HuH-7 (cell line): ENCODE data around the gene CRB2.

Experiments
- DNase-seq: peaks from one replicate; pipeline ENCODE4 v3.0.0; 2011; ENCODE audit warnings: low spot score

Gene CRB2

DNA sequence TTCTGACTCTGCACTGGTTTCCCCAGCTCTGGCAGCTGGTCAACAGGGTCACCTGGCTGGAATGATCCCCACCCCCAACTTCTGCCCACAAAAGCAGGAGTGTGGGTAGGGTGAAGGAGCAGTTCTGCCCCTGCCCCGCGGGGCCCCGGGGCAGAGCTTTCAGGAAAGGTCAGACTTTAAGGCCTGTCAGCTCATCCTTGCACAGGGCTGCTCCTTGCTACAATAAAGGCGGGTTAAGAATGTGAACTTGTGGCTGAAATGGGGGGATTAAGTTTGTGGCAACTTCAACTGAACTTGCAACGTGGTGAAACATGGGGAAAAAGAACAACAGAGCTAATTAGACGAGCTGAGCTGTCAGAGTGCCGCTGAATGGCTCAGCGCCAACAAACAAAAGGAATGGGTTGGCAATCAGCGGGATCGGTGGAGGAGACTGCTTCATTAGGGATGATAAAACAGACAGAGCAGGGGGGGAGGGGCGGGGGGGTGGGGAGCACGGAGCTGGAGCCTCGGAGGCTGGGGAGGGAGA lies 50.8 kb downstream of the CRB2 start:
- no peak for DNase-seq

DNA sequence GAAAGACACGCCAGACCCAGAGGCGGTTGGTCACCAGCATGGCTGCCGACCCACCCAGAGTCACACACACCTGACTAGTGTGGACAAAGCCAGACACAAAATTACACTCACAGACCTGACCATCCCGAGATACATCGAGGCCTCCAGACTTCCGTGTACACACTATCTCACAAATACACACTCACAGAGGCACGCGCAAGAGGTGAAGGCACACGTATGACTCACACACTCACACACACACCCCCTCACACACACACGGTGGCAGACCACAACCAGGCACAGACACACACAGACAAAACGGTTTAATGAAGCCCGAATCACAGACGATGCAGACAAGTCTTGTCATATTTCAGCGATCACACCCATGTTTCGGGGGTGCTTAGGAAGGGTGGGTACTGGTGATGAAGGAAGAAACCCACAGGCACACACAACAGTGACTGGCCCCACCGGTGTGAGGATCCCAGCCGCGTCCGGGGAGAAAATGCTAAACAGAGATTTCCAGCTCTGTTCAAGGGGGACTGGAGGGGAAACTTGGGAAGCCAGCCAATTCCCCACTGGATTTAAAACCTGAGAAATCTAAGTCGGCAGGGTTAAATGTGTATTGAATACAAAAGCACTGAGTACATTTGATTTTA lies 51.3 kb downstream of the CRB2 start:
- no peak for DNase-seq

DNA sequence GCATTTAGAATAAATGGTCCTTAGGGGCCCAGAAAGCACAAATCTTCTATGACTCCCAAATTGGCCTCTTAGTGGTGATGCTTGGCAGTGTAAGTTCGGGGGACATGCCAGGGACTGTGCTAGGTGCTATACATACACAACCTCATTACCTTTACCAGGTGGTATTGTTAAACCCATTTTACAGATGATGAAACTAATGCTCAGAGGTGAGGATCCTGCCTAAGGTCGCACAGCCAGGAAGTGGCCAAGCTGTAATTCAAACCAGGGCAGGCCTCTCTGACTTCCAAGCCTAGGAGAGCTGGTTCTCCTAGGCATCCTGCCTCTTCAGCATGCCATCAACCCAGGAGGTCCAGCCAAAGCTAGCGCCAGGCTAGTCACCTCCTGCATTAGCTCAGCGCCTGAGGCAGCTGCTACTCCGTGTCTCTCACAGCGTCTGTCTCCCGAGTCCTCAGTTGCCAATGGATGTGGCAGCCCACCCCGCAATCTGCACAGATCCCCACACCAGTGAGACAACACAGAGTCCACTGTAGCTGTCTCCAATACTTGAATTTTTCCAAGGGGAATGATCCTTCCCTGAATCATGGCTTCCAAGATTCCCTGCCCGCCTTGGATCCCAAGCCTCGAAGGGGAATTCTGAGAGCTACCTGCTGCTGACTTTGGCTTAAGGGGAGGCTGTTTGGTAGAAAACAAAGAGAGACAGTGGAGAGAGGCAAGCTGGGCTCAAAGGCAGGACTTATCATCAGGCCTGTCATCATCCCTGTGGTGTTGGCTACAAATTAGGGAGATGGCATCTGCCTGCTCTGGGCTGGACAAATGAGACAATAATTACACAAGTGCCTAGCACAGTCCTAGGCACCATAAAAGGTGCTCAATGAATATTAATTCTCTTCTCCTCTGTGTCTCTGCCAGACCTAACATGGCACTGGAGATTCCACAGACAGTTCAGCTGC lies 52.6 kb downstream of the CRB2 start:
- no peak for DNase-seq

DNA sequence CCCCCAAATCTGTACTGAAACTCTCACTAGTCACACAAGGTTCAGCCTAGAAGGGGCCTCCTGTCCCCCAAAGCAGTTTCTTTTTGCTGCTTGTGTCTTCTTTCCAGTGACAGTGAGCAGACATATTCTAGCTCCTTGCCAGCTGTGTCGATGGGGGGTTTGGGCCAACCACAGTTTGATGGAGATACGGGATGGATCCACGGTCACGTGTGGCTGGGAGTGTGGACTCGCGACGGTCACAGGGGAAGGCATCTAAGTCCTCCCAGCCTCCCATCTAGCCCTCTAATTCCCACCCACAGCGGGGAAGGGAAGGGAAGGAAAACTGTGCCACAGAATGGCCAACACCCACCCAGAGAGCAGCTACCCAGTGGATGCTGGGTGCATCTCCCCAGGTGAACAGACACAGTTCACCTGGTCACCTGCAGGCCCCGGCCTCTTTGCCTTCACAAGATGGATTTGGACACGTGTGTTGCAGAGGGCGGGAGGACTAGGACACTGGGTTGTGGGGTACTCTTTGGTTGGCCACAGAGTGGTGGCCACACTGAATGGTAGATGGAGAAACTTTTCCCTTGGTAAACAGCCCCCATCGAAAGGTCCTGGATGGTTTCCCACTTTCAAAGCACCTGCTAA lies 54.4 kb downstream of the CRB2 start:
- no peak for DNase-seq

DNA sequence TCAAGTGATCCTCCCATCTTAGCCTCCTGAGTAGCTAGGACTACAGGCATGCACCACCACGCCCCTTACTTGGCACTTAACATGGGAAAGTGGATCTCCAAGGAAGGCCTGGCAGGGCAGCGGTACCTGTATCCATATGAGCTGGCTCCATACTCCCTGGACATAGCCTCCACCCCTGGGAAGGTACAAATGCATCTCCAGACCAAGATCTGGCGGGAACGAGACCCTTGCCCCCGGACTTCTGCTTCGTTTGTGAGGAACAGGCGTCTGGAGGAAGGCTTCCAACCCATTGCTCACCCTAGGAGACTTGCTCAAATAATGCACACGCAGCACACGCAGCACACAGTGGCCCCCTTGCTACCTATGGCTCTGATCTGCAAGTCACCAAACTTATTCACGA lies 55.2 kb downstream of the CRB2 start:
- no peak for DNase-seq

DNA sequence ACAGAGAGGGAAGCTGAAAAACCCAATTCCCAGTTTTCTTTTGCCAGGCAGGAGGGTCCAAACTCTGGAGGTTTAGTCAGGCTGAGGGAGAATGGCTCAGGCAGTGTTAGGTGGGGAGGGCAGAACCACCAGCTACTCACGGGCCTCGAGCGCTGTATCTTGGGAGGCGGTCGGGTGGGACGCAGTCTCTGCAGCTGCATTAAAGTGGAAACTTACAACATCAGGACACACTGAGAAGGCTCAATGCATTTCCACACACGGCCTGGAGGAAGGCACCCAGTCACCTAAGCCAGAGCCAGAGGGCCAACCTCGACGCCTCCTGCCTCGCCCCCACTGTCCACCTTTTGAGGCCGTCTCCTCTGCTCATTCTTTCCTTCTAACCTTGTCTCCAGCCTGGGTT lies 55.6 kb downstream of the CRB2 start:
- DNase-seq: no peak

DNA sequence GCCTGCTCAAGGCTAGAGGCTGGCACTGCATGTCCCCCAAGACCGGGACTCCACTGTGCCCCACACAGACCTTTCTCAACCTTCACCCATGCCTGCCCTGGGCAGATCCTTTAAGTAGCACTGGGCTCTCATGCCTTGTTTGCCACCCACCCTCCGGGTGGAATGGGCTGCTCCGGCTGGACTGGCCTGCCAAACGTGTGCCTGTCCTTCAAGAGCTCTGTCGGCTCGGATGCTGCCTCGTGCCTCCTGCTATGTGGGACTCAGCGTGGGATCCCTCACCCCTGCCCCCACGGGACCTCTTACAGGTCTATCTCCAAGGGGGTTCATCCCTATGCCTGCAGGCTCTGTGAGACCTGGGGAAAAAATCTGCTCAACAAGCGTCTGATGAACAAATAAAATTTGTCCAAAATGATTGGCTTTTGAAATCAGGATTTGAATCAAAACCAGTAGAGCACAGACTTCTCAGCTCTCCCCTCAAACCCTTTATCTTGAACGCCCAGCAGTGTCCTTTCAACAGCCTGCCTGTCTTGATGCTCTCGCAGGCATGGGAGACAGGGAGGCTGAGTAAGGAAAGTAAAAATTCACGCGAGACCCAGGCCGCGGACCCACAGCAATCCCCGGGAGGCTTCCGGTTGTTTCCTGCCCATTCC lies 56.3 kb downstream of the CRB2 start:
- DNase-seq: no peak

DNA sequence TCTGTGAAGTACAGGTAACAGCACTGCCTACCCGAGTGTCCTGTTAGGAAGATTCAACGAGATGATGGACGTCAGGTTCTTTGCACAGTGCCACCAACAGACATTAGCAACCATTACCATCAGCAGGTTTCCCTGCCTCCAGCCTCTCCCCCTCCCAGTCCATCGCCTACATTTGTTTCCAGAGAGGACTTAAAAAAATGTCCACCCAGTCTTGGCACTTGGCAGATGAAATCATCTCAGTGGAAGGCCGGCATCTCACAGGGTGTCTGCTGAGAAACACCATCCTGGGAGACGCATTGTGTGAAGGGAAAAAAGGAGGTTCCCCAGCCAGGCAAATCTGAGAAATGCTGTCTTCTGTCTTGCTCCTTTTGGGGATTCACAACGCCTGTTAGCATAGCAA lies 58.2 kb downstream of the CRB2 start:
- DNase-seq: no peak

DNA sequence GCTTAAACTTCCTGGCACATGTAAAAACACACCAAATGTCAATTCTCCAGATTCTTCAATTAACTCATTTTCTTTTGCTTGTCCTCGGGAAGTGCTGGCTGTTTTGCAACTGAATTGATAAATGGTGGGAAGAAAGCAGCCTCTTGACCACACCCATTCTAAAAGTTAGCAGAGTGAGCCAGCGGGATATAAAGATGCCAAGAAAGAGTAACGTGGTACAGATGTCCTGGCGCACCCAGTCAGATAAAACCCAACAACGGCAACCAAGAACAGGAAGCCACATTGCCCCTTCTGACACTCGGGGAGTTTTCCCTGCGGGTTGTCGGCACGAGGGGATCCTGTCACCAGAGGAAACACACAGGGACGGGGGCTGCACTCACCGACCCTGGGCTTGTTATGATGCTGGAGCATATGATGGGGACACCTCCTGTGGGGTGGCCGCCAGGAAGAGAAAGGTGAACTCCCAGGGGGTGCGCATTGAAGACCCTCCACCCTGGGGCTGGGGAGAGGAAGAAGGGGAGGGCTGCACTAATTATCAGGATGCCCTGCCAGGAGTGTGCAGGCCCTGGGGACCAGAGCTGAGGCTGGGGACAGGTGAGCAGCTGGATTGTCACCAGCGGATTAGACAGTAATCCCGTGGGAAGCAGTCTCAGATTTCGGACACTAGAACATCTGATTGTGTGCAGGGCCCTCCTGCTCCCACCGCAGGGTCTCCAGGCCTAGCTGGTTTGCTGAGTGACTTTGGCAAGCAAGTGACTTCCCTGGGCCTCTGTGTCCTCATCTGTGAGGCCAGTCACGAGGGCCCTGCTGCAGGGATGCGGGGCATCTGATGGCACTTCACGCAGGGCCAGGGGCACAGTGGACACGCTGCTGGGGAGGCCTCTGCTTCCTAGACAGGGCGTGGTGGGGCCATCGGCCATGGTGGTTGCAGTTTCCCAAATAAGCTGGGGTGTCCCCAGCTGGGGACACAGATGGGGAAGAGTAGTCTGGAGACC lies 59.2 kb downstream of the CRB2 start:
- DNase-seq: no peak

DNA sequence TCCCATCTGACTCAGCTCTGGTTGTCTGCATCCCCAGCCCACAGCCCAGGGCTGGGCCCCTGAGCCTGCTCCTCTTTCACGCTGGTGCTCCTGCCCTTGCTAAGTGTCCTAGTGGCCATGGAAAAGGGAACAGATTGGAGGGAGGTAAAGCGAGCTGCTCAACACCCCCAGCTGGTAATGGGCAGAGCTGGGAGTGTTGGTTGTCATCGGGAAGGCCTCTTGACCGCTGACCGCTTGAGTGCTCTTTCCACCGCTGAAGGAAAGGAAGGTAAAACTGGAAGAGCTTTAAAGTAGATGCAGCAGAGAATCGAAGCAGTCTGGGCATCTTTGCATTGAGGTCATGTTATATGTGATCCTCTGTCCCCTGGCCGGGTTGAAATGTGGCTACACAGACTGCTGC lies 60.2 kb downstream of the CRB2 start:
- DNase-seq: no peak

DNA sequence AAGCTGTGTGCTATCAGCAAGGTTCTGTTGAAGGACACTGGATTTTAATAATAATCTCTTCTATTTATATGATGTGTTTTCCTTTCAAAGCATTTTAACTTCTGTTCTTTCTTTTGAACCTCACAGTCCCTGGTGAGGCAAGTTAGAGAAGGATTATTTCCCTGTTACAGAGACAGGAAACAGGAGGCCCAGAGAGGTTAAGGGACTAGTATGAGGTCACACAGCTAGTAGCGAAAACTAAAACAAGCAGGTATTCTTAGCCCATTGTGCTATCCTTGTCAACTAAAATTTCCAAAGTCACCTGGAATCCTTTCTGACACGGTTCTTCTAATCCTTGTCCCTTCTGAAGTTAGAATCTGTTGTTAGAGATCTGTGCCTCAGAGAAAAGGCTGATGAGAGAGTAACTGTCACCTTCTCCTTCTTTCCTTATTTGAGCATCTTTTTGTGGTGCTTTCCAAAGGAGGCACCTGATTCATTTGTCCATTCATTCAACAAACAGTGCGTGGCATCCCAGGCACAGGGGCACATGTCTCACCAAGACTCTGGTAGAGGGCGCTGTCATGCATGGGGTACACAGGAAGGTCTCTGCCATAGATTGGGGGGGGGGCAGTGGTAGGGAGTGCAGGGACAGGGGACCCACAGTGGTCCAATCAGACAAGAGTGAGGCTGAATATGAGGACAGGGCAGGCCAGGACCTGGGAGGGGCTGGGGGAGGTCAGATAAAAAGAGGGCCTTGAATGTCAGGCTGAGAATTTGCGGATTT lies 61.5 kb downstream of the CRB2 start:
- no peak for DNase-seq

DNA sequence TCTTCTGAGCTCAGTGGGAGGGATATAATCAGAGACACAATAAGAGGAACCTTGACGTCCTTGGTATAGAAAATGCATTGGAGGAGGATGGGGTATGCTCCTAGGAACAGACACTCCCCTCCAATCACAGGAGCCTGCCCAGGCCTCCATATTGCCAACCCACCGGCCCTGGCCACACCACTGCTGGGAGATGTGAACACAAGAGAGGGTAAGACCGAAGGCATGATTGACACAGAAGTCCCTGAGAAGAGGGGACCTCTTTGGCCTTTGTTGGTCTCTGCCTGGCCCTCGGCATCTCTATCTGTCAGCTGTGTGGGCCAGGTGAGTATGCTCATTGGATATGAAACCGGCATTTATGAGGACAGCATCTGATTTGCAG lies 62.0 kb downstream of the CRB2 start:
- no peak for DNase-seq

DNA sequence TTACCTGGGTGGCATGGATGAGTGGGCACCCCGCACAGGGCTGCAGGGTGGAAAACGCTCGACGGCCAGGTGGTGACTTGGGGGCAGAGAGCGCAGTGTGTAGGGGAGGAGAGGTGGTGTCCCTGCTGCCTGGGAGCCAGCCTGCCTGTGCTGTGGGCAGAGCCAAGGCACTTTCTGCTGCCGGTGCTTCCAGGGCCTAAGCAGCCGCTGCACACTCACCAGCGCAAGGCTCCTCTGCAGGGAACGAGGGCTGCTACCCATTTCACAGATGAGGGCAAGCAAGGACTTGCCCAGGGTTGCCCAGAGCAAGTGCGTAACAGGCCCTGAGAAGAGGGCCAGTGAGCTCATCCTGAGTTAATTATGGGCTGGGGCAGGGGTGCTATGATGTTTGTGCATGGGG lies 62.5 kb downstream of the CRB2 start:
- no peak for DNase-seq

DNA sequence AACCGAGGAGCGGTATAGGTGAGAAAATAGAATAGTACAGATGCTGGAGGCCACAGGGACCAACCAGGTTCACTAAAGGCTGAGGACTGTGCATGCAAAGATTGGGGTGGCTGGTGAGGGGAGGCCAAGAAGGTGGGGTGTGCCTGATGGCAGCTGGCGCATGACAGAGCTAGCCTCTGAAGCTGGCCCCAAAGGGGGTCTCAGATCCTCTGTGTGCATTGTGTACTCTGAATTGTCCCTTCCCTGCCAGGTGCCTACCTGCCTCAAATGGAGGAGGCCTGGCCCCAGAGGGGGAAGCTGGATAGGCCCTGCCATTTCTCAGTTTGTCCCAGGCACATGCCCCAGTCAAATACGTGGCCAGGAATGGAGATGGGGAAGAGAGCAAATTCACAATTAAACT lies 63.1 kb downstream of the CRB2 start:
- no peak for DNase-seq

DNA sequence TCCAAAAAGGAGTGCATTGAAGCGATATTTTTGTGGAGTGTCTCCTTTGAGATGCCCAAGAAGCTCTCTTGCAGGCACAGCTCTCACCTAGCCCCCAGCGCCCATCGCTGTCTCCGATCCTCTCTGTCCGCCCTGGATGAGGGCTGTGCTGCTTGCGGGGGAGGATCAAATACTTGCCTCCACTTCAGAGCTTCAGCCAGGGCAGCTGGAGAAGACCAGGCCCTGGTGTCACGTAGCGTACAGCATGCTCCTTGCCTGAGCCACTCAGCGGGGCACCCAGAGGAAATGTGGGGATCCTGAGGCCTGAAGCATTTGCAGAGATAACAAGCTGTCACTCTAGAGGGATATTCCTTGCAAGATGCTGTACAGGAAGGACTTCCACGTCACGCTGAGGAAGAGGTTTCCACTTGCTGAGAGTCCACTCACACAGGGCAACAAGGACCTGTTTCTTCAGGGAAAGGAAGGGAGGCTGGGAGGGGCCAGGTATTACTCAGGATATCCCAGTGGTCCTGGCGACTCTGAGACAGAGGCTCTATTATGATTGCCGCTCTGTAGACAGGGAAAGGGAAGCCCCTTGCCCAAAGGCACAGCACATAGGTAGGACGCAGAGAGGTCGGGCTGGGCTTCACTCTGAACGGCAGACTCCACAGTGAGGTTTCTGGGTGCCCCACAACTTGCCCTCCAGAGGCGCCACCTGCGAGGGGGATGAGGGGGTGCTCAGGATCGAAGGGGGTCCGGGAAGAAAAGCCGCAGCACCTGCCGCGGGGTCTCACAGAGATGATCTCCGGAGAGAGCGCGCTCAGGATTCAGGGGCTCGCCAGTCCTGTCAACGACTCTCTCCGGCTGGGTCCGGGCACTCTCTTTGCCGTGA lies 64.0 kb downstream of the CRB2 start:
- DNase-seq: no peak

DNA sequence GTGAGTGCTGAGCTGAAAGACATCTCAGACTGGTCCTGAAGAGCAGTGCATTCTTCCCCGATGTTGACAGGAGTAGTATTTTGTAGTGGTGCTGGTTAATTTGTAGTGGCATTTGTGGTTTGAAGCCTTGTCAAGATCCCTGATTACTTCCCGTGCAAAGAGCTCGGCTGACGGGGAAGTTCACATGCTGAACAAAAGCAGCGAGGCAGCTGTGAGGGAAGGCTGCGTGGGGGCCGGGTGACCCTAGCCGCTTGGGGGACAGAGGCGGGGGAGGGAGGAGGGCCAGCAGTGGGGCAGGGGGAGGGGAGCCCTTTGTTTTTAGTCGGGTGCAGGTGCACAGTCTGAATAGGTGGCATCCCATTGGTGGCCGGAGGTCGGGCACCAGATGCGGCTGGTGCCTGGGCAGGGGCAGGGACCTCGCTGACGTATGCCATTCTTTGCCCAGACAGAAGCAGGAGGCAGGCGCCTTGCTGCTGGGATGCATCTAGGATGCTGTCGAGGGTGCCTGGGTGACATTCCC lies 64.7 kb downstream of the CRB2 start:
- DNase-seq: no peak

DNA sequence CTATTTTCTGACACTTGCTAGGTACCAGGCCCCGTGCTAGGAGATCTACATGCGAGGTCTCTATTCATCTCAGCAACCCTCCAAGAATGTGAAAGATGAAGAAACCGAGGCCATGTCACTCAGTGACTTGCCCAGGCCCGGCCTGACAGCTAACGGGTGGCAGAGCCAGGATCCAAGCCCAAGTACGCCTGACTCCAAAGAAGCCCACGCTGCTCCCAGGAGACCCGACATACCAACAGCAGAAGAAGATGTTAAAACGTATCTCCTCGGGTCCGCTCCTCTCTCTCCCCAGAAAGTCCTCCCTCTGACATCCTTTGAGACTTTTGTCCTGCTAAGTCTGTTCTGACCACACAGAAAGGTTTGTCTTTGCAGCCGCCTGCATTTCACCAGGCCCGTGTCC lies 65.2 kb downstream of the CRB2 start:
- DNase-seq: no peak

DNA sequence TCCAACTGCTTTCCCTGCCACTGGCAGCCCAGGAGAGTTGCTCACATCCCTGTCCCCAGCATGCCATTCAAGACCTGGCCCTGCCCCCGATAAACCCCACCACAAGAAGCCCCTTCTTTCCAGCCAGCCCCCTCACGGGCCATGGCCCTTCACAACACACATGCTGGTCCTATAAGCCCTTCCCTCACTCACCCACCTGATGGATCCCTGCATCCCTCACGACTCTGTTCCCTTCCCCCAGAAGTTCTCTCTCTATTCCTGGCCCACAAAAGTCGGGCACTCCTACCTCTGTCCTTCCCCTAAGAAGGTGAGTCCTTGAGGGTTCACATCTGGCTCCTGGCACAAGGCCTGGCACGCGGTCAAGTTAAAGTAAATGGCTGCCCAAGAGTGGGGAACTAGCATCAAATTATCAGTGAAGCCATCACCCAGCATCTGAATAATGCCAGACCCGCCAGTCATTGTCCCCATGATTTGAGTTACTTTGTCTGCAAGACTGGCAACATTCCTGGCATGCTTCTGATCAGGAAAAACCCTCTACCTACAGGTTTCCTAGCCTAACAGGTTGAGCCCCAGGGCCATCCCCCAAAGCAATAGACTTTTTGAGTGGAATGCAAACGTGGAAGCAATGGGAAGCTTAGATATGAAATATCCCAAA lies 65.9 kb downstream of the CRB2 start:
- no peak for DNase-seq
